GM18858 (cell line): ENCODE data around the gene DCP1B.

Experiments used
- ATAC-seq: cut with Tn5 transposase; IDR thresholded peaks from one replicate; pipeline ENCODE4 v1.9.1; 2021; ENCODE audit not compliant: unreplicated experiment

Gene DCP1B

DNA sequence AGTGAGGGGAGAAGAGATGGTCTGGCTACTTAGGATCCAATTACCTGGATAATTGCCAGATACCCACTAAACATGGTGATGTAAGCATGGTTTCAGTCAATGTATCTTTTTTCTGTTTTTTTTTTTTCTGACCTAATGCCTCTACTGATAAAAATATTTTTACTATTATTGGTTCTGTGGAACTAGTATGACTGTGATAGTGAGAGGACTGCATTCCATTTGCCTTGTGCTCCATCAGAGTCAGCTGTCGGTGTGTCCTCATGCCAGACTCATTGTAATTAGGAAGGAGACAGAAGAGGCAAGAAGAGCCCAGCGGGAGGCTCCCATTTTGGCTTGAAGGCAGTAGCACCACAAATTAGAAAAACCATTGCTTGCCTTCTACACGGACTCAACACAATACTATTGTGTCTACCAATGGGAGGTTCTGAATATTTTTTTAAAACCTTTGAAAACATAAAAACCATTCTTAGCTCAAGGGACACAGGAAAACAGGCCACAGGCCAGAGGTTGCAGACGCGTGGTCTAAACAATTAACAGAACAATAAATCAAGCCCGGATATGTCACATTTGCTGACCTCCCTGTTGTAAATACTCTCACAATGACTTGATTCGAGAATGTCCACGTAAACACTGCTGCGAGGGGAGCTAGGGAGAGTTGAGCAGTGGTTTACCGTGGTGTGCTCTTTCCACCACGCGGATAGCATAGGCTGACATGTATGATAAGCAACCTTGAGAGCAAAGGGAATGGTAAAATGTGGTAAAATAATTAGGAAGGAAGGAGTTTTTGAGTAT, 13.5 kb upstream of the DCP1B start:
- ATAC-seq: no peak

DNA sequence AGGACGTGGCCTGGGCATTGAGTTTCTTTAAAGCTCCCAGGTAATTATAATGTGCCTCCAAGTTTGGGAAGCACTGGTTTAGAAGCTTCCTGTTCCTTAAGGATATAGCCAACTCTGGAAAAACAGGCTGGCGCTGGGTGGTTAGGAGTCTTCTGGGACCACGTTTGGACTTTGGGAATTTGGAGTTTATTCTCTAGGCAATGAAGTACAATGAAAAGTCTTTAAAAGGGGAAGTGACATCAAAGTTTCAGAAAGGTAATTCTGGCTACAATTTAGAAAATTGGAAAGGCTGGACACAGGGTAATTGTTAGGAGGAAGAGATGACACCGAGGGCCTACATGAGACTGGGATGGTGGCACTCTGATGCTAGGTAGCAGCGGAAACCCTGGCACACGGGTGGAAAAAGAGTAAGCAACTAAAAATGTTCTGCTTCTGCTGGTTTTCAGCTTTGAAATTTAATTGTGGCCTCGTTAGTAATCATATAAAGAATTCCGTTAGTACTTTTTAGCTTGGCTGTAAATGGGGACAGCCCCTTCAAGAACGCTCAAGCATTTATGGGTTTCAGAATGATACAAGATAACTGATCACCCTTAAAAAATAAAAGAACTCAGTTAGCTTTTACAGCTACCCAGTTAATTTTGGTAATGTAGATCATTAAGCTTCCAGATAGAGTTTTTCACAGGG, 12.7 kb upstream of the DCP1B start:
- ATAC-seq: no peak

DNA sequence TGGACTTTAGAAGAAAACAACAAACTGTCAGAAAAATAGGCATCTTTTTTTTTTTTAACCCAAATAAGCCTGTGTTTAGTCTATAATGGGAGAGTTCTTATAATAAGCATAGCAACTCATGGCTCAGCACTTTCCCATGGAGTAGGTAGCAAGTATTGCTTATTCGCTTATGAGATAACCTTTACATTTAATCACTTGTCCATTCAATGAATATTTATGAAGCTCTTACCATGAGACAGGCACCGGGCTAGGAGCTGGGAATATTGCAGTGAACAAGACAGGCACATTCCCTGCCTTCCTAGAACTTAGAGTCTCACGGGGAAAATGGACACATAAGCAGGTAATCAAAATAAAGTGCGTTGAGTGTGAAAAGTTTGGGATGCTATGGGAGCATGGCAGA, 10.0 kb upstream of the DCP1B start:
- ATAC-seq: no peak

DNA sequence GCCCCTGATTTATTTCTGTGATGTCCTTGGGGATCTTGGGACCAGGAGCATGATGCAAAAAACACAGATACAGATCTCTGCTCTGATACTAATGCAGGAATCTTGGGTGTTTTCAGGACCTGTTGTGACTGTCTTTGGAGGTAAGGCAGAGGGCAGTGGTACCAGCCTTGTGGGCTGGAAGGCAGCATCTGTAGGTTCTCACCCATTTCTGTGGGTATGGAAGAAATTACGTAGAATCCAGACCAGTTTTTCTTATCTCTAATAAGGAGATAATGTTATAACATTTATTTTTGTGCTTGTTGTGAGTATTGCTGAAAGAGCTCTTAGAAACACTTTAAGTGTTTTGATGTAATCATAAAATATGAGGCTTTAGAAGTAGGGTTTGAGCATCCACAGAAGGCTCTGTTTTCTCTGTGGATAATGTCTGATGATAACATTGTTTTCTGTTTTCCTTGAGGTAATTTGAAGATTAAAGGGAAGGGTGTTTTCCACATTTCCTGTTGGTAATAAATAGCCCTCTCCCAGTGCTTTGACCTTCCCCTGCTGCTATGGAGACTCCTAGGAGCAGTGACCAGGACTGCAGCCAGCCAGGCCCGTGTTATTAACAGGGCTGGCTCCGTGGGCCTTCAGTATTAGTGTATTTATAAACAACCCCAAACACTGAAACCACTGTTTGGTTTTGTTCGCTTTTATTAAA, 9.4 kb upstream of the DCP1B start:
- ATAC-seq: no peak

DNA sequence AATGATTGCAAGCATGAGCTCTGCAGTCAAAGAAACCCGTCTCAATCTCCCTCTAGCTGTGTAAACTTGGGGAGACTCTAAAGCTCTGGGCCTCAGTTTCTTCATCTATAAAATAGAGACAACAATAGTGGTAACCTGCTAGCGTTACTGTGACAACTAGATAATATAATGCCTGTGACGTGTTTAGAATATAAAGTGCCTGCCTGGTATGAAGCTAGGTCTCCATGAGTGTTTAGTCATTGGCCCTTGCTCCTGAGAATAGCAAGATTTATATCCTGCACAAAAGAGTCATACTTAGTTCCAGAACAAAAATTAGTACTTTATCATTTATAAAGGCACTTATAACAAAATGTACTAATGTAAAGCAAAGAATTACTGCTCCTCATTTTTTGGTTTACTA, 8.8 kb upstream of the DCP1B start:
- ATAC-seq: no peak

DNA sequence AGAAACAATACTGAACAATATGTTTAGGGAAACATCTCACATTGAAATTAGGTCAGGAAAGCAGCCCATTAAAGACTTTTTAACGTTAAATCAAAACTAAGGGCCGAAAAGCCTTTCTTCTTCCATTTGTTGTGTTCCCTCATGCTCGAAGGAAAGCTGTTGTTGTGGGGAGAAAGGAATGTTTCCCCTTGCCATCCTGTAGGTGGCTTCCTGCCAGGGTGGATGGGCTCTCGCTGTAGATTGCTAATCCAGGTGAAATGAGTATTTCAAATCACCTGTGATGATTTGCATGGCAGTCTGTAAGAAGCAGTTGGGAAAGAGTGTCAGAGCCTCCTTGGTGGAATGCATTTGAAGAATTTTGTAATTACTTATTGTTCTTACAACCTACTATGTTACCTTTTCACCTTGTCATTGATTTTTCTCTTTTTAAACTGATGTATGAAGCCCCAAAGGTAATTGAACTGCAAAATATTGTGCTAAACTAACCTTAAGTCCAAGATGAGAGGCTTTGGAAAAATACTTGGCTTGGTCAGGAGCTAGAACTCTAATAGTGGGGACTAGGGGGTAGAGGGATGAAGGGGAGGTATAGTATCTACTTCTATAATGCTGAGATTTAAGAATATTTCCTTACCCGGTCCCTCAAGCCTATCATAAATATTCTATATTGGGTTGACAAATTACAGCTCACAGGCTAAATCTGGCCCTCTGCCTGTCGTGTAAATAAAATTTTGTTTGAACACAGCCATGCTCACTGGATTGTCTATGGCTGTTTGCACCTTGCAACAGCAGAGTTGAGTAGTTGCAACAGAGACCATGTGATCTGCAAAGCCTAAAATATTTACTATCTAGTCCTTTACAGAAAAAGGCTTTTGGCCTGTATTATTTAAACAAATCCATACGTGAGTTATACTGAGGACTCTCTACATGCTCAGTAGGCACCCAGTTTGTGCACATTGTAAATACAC, 7.7 kb upstream of the DCP1B start:
- ATAC-seq: no peak

DNA sequence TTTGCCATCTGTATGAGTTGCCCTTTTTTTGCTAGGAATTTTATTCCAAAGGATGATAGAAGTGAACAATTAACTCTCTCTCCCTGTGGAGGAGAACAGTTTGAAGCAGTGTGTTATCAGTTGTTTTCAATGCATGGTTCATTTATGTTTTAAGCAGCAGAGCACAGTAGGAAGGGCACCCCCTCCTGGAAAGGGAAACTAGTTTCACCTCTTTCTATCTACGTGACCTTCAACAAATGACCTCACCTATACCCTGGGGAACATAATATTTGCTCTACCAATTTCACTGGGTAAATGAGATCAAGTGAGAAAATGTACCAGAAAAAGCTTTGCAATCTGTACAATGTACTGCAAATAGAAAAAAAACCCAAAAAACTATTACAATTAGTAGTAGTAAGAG, 5.4 kb upstream of the DCP1B start:
- no peak for ATAC-seq

DNA sequence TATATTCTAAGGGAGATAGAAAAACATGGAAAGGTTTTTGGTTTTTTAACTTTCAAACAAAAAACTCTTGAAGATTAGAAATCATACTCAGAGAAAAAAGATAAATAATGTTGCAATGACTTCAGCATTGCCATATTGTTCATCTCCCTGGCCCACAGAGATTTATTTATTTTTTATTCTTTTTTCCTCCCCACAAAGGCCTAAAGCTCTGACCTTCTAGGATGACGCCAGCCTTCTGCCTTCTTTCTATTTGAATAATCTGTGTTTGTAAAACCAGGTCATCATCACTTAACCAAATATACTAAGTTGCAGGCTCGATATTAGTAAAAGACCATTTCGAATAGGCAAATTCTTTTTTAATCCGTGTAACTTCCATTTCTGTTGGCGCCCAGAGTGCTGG, 4.4 kb upstream of the DCP1B start:
- no peak for ATAC-seq

DNA sequence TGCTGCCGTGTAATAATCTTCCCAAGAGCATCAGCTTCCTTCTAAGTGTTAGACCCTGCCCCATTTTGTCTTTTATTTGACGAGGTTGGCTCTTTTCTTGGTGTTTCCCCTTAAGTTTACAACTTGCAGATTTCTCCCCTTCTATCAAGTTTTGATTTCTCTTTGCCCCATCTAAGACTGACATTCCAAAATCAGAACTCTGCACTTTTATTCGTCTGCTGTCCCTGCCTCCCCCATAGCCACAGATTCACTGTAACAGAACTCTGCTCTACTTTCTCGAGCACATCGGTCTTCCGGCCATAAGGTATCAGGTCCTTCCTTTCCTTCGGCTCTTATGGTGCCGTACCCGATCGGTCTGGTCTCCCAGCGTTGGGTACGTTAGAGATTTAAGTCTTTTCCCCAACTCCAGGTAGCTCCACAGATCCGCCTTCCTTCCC, 563 bp downstream of the DCP1B start:
- no peak for ATAC-seq

DNA sequence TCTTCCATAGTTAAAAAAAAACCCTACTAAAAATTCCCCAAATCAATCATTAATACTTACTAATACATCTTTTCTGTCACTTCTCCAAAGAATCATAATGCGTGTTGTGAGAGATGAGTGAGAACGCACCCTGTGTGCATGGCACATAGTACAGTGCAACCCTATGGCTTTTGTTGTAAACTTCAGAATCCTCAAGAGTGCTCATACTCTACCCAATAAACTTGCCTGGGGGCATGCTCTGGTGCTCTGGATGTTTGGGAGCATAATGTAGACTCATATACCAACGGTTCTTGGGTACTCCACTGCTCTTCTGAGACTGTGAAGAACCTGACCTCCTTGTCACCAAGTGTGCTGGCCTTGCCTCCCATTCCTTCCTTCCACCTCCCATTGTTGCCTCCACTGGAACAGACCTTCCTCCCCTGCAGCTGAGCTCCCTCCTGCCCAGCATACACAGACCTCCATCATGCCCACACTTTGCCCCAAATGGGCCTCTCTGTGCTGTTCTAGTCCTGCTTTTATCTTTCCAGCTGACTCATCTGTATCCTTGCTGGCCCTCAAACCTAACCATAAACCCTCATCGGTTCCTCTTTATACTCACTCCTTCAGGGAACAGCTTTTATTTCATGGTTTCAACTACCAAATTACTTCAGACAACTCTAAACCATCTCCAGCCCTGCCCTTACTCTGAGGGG, 8.9 kb downstream of the DCP1B start:
- no peak for ATAC-seq

DNA sequence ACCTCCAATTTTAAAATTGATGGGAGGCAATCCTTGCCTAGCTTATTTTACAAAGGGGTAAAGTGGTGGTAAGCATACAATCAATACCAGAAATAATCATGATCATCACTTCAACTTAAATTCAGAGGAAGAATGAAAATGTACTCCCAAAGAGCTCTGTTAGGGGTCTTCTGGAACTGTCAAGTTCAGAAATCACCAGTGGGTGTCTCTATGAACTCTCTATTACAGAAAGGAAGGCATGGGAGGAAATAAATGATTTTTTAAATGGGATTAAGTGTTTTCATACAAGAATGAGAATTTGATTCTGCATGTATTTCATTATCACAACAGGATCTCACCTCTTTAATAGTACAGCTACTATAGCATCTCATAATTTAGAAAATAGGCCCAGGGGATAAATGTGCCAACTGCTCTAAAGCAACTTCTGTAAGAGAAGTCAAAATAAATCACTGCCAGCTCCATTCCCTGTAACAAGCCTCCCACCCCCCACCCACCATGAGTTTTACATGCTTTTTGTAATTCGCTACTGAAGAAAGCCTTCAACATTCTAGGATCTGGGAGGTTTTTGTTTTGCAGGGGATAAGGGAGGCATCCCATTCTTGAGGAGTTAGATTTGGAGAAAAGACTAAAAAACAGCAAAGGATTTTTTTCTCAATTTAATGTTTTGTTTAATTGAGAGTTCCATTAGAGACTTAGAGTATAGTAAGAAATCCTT, 9.7 kb downstream of the DCP1B start:
- ATAC-seq: no peak

DNA sequence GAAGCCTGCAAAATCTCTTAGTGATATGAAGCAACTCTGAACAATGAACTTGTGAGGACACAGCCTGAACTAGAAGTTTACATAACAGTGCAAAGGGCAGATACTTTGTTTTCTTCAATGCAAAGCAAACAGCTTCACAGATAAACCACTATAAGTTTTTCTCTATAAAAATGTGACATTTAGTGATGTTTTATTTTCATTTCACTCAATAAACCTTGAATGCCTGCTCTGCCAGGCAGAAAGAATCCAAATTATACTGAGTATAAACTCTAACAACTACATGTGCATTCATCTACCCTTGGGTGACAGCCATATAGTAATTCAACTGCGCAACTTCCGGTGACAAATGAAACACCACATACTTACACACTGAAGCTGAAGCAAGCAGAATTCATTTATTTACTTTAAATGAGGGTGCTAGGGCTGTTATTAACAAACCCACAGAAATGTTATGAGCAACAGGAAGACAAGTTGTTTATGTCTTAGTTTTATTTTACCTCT, 10.3 kb downstream of the DCP1B start:
- no peak for ATAC-seq

DNA sequence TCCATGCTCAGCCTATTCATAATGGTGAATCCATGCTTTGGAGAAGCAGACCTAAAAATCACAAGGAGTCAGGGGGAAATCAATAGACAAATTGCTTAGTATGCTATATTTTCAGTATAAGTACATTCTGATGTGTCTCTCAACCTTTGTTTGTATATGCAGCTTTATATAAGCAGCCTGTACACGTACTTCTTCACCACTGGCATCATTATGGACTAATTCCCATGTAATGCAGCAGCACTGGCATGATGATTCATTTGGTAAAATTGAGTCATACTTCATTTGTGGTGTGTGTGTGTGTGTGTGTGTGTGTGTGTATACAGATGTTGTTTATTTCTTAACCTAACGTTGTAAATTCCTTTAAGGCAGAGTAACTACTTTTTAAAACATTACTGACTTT, 10.9 kb downstream of the DCP1B start:
- ATAC-seq: no peak

DNA sequence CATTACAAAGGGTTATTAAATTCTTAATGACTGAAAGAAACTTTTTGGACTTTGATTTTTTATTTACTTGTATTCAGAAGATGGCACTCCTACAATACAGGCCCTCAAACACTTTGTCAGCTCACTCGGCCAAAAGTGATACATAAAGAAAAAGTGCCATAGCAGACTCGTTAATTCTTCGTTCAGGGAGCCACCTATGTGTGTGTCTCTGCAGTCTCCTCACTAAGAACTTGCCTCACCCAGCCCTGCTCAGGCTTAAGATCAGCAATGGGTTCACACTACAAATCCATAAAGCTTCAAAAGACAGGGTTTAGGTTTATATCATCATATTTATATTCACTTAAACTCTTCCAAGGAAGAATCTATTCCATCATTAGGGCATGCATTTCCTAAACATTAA, 11.5 kb downstream of the DCP1B start:
- ATAC-seq: no peak

DNA sequence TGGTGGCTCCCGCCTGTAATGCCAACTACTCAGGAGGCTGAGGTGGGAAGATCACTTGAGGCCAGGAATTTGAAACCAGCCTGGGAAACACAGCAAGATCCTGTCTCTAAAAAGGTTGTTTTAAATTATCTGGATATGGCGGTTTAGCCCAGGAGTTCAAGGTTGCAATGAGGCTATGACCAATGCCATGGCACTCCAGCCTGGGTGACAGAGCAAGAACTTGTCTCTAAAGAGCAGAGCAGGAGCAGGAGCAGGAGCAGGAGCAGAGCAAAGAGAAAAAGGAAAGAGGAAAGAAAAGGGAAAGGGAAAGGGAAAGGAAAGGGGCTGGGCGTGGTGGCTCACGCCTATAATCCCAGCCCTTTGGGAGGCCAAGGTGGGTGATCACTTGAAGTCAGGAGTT, 15.1 kb downstream of the DCP1B start:
- ATAC-seq: no peak

DNA sequence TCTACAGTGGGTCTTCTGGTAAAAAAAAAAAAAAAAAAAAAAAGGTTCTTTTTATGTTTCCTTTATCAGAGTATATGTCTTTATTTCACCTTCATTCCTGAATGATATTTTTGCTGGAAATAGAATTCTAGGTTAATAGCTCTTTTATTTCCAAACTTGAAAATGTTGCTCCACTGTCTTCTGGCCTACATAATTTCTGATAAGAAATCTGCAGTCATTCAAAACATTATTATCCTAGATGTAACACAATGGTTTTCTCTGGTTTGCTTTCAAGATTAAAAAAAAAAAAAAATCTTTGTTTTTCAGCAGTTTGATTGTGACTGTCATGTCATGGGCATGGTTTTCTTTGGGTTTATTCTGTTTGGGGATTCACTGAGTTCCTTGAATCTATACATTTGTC, 19.5 kb downstream of the DCP1B start:
- no peak for ATAC-seq

DNA sequence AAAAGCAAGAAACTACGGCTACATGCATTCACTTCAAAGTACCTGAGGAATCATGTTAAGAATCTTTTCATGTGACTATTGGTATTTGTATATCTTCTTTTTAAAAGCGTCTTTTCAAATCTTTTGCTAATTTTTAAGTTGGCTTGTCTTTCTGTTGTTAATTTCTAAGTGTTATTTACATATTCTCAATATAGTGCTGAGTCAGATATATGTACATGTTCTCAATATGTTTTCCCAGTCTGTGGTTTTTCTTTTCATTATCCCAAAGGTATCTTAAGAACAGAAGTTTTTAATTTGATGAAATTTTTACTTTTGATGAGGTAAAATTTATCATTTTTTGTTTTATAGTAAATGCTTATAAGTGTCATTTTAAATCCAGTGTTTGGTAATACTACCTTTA, 24.0 kb downstream of the DCP1B start:
- no peak for ATAC-seq

DNA sequence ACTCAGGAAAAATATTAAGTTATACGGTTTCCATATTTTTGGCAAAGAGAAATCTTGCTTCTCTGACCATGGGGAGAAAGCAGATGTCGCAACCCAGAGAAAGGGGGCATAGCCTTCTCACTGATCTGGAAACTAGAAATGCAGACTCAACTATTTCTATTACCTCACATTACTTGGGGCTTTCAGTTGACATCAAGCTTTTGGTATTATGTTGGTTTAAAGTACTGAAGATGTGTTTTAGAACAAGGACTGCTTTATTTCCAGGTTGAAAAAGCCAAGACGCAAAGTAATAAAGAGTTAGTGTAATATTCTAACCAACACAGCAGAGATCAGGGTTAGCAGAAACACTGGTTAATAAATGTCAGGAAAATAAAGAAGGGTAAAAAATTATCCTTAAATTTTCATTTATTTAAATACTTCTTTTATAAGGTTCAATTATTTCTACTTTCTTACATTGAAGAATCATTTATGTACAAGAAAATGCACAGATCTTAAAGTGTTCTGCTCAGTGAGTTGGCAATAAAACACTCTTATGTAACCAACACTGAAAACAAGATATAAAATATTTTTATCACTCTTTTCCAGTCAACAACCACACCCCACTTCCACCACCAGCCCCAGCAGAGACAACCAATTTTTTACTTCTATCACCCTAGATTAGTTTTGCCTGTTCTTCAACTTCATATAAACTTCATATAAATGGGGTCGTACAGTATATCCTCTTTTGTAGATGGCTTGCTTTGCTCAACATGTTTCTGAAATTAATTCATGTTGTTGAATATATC, 26.0 kb downstream of the DCP1B start:
- ATAC-seq: no peak

DNA sequence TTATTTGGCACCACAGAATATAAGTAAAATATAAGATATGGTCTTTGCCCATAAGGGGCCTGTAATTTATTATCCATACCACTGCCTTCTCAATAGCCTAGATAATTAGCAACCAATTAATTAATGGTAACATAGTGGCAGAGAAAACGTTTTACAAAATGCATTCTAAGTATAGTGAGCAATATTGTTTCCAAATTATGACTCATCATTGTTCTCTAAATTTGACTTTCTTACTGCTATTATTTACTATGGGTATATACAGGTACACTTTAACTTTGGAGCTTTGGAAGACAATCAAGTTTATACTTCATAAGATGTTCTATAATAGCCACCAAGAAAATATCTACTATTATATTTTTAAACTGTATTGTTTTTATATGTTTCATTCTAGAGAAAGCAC, 26.7 kb downstream of the DCP1B start:
- ATAC-seq: no peak
